Measurements from ENCODE around the gene ALDH3A2.

The ALDH3A2 gene

GRCh38 chr17:19671433-19671832, 22.9 kb downstream of the ALDH3A2 start (continued):
- no peak for TF ChIP-seq TSHZ2 (CRISPR knock-in tag; IDR thresholded peaks at IDR 0.05)
- TF ChIP-seq, protein P1, sequence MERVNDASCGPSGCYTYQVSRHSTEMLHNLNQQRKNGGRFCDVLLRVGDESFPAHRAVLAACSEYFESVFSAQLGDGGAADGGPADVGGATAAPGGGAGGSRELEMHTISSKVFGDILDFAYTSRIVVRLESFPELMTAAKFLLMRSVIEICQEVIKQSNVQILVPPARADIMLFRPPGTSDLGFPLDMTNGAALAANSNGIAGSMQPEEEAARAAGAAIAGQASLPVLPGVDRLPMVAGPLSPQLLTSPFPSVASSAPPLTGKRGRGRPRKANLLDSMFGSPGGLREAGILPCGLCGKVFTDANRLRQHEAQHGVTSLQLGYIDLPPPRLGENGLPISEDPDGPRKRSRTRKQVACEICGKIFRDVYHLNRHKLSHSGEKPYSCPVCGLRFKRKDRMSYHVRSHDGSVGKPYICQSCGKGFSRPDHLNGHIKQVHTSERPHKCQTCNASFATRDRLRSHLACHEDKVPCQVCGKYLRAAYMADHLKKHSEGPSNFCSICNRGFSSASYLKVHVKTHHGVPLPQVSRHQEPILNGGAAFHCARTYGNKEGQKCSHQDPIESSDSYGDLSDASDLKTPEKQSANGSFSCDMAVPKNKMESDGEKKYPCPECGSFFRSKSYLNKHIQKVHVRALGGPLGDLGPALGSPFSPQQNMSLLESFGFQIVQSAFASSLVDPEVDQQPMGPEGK (CRISPR knock-in tag; IDR thresholded peaks at IDR 0.05; ENCODE audit: borderline replicate concordance), result no peak
- no peak for TF ChIP-seq ZNF8 (CRISPR knock-in tag; IDR thresholded peaks at IDR 0.05)
- no peak for TF ChIP-seq ZFP3 (CRISPR knock-in tag; IDR thresholded peaks at IDR 0.05)
- TF ChIP-seq ARNTL (CRISPR knock-in tag; IDR thresholded peaks at IDR 0.05; ENCODE audit: borderline replicate concordance, low read depth), result no peak
- no peak for TF ChIP-seq TCF4 (CRISPR knock-in tag; IDR thresholded peaks at IDR 0.05; ENCODE audit: borderline replicate concordance)
- TF ChIP-seq CSDC2 (CRISPR knock-in tag; IDR thresholded peaks at IDR 0.05), result no peak
- no peak for TF ChIP-seq PPARA (CRISPR knock-in tag; IDR thresholded peaks at IDR 0.05; ENCODE audit: borderline replicate concordance)

GRCh38 chr17:19672009-19672750, 23.6 kb downstream of the ALDH3A2 start:
- TF ChIP-seq ISL1 (CRISPR knock-in tag; IDR thresholded peaks at IDR 0.05), result no peak
- TF ChIP-seq RARB (CRISPR knock-in tag; IDR thresholded peaks at IDR 0.05), result no peak
- no peak for TF ChIP-seq ARNTL (CRISPR knock-in tag; IDR thresholded peaks at IDR 0.05; ENCODE audit: borderline replicate concordance, low read depth)
- TF ChIP-seq ZNF565 (CRISPR knock-in tag; conservative IDR thresholded peaks at IDR 0.05; ENCODE audit: low read depth), result no peak
- no peak for TF ChIP-seq ZC3H10 (CRISPR knock-in tag; IDR thresholded peaks at IDR 0.05)
- no peak for TF ChIP-seq ZFP30 (CRISPR knock-in tag; IDR thresholded peaks at IDR 0.05)
- no peak for TF ChIP-seq OSR1 (CRISPR knock-in tag; IDR thresholded peaks at IDR 0.05)
- TF ChIP-seq ZNF8 (CRISPR knock-in tag; IDR thresholded peaks at IDR 0.05), result no peak
- TF ChIP-seq ESRRG (CRISPR knock-in tag; IDR thresholded peaks at IDR 0.05), result no peak
- ATAC-seq, result no peak

GRCh38 chr17:19673623-19674022, 25.1 kb downstream of the ALDH3A2 start:
- ATAC-seq, result no peak
- TF ChIP-seq ZNF70 (CRISPR knock-in tag; IDR thresholded peaks at IDR 0.05) (no peak), GLIS3 (CRISPR knock-in tag; IDR thresholded peaks at IDR 0.05) (no peak), ZNF565 (CRISPR knock-in tag; conservative IDR thresholded peaks at IDR 0.05; ENCODE audit: low read depth) (no peak), CSRNP3 (CRISPR knock-in tag; IDR thresholded peaks at IDR 0.05) (no peak), TSHZ2 (CRISPR knock-in tag; IDR thresholded peaks at IDR 0.05) (no peak), ZFP30 (CRISPR knock-in tag; IDR thresholded peaks at IDR 0.05) (no peak), ZFP3 (CRISPR knock-in tag; IDR thresholded peaks at IDR 0.05) (no peak), PPARA (CRISPR knock-in tag; IDR thresholded peaks at IDR 0.05; ENCODE audit: borderline replicate concordance) (no peak), ARNTL (CRISPR knock-in tag; IDR thresholded peaks at IDR 0.05; ENCODE audit: borderline replicate concordance, low read depth) (no peak), ESRRG (CRISPR knock-in tag; IDR thresholded peaks at IDR 0.05) (no peak), ZNF8 (CRISPR knock-in tag; IDR thresholded peaks at IDR 0.05) (no peak), SNAI2 (CRISPR knock-in tag; IDR thresholded peaks at IDR 0.05) (no peak), TOX (CRISPR knock-in tag; IDR thresholded peaks at IDR 0.05; ENCODE audit: borderline replicate concordance) (no peak), CSDC2 (CRISPR knock-in tag; IDR thresholded peaks at IDR 0.05) (no peak)
- TF ChIP-seq, protein P1 (CRISPR knock-in tag; IDR thresholded peaks at IDR 0.05; ENCODE audit: borderline replicate concordance), result no peak

Measured in SK-N-SH treated with all-trans-retinoic acid at 6 μM for 48 hours (cell line).